Stimulated activated memory B cell treated with anti-CD40 and anti-IgM and Interleukin-4, amounts not matched to agents 10 μg/mL and 1 μg/mL and 100 μg/mL, for 72 hours (primary cell): ENCODE results near the gene STAC2.
A peak's percentile ranks its signal among the peaks of the same experiment; 100 is the strongest.

Experiments
- ATAC-seq: fragments of 150-1000 bp; cut with Tn5 transposase; 2 replicates; pipeline ENCODE4 v1.10.0; 2021
- H3K27ac Mint-ChIP-seq: one replicate; pipeline ENCODE4 v1.8.0; 2022; ENCODE audit warnings: mild to moderate bottlenecking, mixed read lengths
- H3K27me3 Mint-ChIP-seq: one replicate; pipeline ENCODE4 v1.8.0; 2022; ENCODE audit warnings: mixed read lengths
- H3K36me3 Mint-ChIP-seq: one replicate; pipeline ENCODE4 v1.8.0; 2022; ENCODE audit warnings: mixed read lengths
- H3K4me1 Mint-ChIP-seq: one replicate; pipeline ENCODE4 v1.8.0; 2022; ENCODE audit warnings: mixed read lengths
- H3K4me3 Mint-ChIP-seq: one replicate; pipeline ENCODE4 v1.8.0; 2022; ENCODE audit warnings: mild to moderate bottlenecking, moderate library complexity, mixed read lengths
- H3K9me3 Mint-ChIP-seq: one replicate; pipeline ENCODE4 v1.8.0; 2022; ENCODE audit warnings: mixed read lengths

The STAC2 gene

DNA sequence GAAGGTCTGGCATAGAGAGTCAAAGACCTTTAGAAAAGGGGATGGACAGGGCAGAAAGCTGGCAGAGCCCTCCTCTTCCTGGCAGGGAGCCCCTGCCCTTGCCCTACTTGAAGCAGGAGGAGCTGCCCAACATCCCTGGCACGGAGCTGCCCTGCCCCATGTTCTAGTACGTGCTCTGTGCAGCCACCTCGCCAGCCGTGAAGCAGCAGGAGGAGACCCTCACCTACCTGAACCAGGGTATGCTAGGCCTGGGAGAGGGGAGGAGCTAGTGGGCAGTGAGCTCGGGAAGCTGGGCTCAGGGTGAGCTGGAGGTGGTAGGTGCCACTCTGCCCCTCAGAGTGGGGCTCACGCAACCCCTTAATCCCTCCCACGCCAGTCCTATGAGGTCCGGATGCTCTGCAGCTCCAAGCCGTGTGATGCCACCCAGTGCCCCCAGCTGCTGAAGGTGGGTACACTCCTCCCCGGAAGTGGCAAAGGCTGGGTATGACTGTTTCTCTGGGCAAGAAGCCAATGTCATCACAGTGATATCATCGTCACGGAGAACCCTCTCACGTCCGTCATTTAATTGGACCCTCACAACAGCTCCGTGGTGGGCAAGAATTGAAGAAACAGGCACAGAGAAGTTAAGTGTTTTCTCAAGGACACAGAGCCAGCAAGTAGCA, 12.7 kb upstream of the STAC2 start:
- Mint-ChIP-seq H3K4me3 (peak overlapping the region; percentile 44), H3K4me1 (peaks cover 25% of the 10 kb centered on the region), H3K36me3 (no peaks in the 10 kb centered on the region), H3K27me3 (peaks cover 10% of the 10 kb centered on the region), H3K27ac (peak overlapping the region; percentile 73), H3K9me3 (no peaks in the 10 kb centered on the region)
- ATAC-seq: peak; percentile 84

DNA sequence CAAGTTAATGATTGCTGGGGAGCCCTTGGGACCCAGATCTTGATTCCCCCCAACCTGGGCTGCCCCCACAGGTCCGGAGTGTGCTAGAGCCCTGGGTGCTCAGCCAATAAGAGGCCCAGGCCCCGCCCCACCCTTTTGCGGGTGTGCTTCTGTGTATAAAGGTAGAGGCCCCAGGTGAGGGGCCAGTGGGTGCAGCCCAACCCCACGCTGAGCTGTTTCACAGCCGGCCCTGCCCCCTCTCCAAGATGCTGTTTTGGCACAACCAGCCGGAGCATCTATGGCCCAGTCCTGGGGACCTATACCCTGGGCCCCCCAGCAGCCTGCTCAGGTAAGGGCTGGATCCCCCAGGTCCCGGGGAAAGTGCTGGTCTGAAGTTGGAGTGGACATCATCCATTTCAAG, 11.8 kb upstream of the STAC2 start:
- H3K36me3 Mint-ChIP-seq: no peaks in the 10 kb centered on the region
- H3K4me1 Mint-ChIP-seq: peaks cover 22% of the 10 kb centered on the region
- ATAC-seq: no peak
- H3K9me3 Mint-ChIP-seq: no peaks in the 10 kb centered on the region
- H3K27ac Mint-ChIP-seq: peak overlapping the region; percentile 73
- H3K4me3 Mint-ChIP-seq: no peak overlapping the region
- peaks cover 6% of the 10 kb centered on the region for H3K27me3 Mint-ChIP-seq

DNA sequence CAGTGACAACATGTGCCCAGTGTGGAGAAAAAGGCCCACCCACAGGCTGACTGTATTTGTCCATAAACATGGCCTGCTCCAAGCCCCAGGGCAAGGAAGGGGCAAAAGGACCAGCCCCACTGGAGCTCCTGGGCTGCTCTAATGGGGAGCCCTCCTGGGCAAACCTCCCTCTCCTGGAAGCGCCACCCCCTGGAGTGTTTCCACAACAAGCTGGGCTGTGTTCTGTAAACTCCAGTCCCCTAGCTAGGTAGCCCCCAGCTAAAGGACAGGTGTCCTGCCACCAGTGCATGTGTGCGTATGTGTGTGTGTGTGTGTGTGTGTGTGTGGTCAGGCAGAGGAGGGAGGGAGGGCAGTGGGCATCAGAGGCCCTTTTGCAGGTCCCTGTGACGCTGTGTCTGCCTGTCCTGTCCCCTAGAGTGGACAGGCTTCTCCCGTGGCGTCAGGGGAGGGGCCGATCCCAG, 11.3 kb upstream of the STAC2 start:
- H3K4me1 Mint-ChIP-seq: peaks cover 27% of the 10 kb centered on the region
- H3K27me3 Mint-ChIP-seq: peaks cover 11% of the 10 kb centered on the region
- H3K9me3 Mint-ChIP-seq: no peaks in the 10 kb centered on the region
- H3K27ac Mint-ChIP-seq: no peak overlapping the region
- ATAC-seq: no peak
- no peak overlapping the region for H3K4me3 Mint-ChIP-seq
- no peaks in the 10 kb centered on the region for H3K36me3 Mint-ChIP-seq

DNA sequence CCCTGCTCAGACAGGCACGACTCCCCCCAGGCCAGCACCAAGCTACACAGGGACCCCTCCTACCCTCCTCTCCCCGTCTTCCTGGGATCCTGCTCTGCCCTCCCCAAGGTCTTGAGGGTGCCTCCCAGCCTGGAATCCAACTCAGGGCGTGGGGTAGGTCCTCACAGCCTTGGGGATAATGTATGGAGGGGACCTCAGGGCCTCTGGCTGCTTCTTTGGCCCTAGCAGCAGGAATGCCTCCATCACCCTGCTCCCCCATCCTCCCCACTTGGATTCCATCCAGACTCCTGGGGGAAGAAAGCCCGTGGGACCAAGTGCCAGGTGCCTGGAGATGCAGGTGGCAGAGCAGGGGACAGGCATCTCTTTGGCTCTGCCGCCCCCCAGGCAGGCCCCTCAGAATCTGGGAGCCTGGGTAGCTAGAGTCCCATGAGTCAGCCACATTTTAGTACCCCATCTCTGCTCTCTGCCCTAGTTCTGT, 10.7 kb upstream of the STAC2 start:
- H3K4me3 Mint-ChIP-seq: no peak overlapping the region
- no peak for ATAC-seq
- H3K9me3 Mint-ChIP-seq: no peaks in the 10 kb centered on the region
- H3K36me3 Mint-ChIP-seq: no peaks in the 10 kb centered on the region
- H3K27me3 Mint-ChIP-seq: peaks cover 16% of the 10 kb centered on the region
- H3K27ac Mint-ChIP-seq: no peak overlapping the region
- H3K4me1 Mint-ChIP-seq: peaks cover 32% of the 10 kb centered on the region

DNA sequence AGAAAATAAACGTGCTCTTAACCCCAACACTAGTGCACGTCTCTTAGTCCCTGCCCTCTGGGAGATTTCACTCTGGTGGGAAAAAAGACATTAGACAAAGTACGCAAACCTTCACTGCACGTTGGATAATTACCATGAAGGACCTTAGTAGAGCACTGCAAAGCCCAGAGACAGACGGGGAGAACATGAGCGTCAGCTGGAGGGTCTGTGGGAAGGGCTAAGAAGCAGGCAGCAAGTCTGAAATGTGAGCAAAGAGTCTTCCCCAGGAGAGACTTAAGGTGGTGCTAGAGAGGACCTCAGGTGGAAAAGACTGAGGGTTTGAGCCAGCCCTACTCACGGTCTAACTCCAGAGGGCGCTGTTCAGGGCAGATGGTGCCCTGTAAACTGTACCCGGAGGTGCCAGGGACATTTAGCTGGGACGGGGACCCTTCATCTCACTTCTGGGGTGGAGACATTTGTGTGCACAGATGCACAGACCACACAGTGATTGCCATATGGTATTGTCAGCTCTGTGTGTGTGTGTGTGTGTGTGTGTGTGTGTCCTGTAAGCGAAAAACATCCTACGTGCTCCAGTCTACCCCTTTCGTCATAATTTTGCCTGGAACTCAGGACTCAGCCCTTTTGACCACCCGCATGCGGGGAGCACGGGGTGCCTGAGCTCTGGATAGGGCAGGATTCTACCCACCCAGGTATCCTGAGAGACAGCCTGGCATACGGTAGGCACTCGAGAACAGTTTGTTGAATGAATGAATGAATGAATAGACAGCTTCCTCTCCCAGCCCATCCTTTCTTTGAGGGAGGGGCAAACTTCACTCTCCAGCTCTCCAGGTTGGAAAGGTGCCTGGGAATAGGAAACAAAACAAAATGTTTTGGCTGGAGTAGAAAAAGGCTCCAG, 10.1 kb upstream of the STAC2 start:
- Mint-ChIP-seq H3K27ac (no peak overlapping the region), H3K9me3 (no peaks in the 10 kb centered on the region), H3K4me3 (no peak overlapping the region), H3K36me3 (no peaks in the 10 kb centered on the region), H3K4me1 (peaks cover 34% of the 10 kb centered on the region), H3K27me3 (peaks cover 23% of the 10 kb centered on the region)
- ATAC-seq: peak; percentile 54

DNA sequence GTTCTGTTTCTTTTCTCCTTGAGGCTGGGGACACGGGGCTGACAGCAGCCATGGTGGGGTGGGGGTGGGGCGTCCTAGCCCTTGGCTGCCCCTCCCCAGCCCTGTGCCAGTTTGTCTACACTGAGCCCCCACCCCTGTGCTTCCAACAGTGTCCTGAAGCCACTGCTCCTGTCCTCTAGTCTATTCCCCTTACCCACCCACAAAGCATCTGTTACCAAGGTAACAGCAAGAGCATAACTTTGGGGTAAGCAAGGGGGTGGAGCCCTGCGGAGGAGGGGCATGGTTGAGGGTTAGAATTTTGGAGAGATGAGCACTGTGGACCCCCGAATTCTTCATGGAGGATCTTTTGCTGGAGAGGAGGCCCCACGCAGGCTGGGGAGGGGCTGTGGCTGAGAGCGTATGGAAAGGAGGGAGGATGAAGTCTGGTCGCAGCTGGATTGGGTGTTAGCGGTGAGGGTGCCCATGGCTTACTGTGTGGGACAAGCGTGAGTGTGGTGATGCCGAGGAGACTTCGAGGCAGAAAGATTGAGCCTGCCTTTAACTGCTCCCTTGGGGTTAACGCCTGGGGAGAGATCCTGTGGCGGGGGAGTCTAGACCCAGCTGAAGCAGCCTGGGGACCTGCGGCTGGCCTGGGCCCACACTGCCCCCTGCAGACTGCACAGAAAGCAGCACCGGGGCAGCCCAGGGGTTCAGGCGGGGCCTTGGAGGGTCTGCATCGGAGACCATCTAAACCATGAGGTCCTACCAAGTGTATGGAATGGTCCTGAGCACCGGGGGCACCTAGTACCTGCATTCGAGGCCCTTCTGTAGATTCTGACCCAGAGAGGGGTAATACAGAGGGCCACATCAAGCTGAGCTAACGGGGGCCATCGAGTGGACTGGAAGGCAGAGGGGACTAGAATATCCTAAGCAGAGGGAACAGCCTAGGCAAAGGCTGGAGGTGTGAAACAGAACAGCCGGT, 6.1 kb upstream of the STAC2 start:
- H3K27ac Mint-ChIP-seq: no peak overlapping the region
- no peak overlapping the region for H3K4me3 Mint-ChIP-seq
- no peaks in the 10 kb centered on the region for H3K9me3 Mint-ChIP-seq
- H3K4me1 Mint-ChIP-seq: peaks cover 16% of the 10 kb centered on the region
- ATAC-seq: peak; percentile 78
- peaks cover 59% of the 10 kb centered on the region for H3K27me3 Mint-ChIP-seq
- H3K36me3 Mint-ChIP-seq: no peaks in the 10 kb centered on the region

DNA sequence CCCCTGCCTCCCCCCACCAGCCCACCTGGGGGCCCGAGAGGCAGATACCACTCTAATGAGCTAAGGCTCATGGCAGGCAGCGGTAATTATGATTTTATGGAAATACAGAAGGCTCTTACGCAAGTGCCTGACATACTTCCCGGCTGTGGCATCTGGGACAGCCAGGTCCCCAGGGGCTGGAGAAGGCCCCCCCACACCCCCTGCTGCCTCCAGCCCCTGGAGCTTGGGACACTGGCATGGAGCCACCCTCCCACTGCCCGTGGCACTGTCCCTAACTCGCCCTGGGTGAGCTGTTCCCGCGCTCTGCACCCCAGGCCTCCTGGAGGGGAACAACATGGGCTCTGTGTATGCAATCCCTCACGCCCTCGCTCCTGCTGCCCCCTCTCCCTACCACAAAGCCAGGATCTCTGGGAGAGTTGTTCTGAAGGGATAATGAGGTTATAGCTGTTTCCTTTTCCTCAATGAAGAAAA, 5.4 kb upstream of the STAC2 start:
- no peak overlapping the region for H3K27ac Mint-ChIP-seq
- no peak overlapping the region for H3K4me3 Mint-ChIP-seq

DNA sequence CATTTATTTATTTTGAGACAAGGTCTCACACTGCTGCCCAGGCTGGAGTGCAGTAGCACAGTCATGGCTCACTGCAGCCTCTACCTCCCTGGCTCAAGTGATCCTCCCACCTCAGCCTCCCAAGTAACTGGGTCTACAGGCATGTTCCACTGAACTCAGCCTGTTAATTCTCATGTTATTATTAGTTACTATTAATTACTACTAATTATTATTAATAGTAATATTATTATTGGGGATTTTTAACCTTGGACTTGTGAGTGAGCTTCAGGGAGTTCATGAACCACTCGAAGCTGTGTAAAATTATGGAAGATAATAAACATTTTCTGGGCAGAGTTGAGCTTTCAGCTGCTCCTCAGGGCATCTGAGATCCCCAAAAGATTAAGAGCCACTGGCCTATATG, 4.6 kb upstream of the STAC2 start:
- H3K4me1 Mint-ChIP-seq: peaks cover 24% of the 10 kb centered on the region
- no peak overlapping the region for H3K27ac Mint-ChIP-seq
- H3K27me3 Mint-ChIP-seq: peaks cover 71% of the 10 kb centered on the region
- no peaks in the 10 kb centered on the region for H3K9me3 Mint-ChIP-seq
- no peak overlapping the region for H3K4me3 Mint-ChIP-seq
- H3K36me3 Mint-ChIP-seq: no peaks in the 10 kb centered on the region
- ATAC-seq: no peak

More for the DNA sequence above, 5.4 kb upstream of the STAC2 start:
- H3K4me1 Mint-ChIP-seq: peaks cover 19% of the 10 kb centered on the region
- H3K27me3 Mint-ChIP-seq: peaks cover 64% of the 10 kb centered on the region
- no peak for ATAC-seq
- no peaks in the 10 kb centered on the region for H3K36me3 Mint-ChIP-seq
- no peaks in the 10 kb centered on the region for H3K9me3 Mint-ChIP-seq

DNA sequence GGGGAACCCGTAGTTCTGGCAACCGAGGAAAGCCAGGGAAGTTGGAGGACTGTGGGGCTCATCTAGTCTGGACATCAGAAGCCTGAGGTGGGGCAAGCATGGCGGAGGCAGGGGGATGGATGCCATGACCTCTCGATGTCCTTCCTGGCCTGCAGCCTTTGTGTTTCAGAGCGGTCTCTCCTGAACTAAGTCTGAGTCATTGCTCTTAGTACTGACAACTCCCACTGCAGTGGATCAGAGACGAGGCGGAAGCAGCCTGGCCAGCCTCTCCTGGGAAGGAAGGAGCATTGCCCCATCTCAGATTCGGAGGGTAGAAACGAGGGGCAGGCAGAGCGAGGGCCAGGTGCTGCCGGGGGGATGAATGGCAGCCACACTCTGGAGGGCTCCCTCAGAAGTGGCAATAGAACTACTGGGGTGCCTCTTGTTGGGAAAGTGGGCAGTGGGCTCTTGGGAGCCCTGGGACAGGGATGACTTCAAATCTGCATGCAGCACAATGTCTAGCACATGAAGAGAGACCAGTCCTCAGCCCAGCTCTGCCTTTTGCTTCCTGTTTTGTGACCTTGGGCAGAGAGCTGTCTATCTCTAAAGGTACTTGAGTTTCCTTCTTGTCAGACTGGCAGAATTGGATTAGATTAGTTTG, 3.6 kb upstream of the STAC2 start:
- H3K4me3 Mint-ChIP-seq: no peak overlapping the region
- H3K36me3 Mint-ChIP-seq: no peaks in the 10 kb centered on the region
- no peaks in the 10 kb centered on the region for H3K9me3 Mint-ChIP-seq
- no peak overlapping the region for H3K27ac Mint-ChIP-seq
- ATAC-seq: no peak
- peaks cover 79% of the 10 kb centered on the region for H3K27me3 Mint-ChIP-seq
- H3K4me1 Mint-ChIP-seq: peaks cover 31% of the 10 kb centered on the region

DNA sequence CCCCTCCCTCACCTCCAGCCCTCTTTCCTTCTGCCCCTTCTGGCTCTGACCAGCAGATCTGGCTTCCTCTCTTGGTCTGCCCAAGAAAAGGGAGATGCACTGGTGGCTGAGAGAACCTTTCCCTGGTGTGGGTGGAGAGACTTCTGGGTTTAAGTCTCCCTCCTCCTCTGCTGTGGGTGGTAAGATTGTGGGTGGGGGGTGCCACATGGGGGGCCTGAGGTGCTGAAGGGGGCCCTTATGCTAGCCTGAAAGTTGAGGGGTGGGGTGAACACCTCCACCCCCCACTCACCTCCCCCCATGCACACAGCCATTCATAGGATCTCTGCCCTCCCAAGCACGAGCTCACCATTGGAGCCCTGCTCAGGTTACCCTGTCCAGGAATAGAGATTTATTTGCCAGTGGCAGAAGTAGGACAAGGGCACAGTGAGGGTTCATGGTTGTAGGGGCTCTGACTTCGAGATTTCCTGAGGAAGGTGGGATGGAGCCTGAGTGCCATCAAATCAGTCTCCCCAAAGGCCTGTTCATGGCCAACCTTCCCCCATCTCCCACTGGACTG, 1.7 kb upstream of the STAC2 start:
- no peak overlapping the region for H3K4me3 Mint-ChIP-seq
- H3K27me3 Mint-ChIP-seq: peaks cover 91% of the 10 kb centered on the region
- no peaks in the 10 kb centered on the region for H3K9me3 Mint-ChIP-seq
- H3K36me3 Mint-ChIP-seq: no peaks in the 10 kb centered on the region
- ATAC-seq: no peak
- H3K27ac Mint-ChIP-seq: no peak overlapping the region
- H3K4me1 Mint-ChIP-seq: peaks cover 29% of the 10 kb centered on the region

DNA sequence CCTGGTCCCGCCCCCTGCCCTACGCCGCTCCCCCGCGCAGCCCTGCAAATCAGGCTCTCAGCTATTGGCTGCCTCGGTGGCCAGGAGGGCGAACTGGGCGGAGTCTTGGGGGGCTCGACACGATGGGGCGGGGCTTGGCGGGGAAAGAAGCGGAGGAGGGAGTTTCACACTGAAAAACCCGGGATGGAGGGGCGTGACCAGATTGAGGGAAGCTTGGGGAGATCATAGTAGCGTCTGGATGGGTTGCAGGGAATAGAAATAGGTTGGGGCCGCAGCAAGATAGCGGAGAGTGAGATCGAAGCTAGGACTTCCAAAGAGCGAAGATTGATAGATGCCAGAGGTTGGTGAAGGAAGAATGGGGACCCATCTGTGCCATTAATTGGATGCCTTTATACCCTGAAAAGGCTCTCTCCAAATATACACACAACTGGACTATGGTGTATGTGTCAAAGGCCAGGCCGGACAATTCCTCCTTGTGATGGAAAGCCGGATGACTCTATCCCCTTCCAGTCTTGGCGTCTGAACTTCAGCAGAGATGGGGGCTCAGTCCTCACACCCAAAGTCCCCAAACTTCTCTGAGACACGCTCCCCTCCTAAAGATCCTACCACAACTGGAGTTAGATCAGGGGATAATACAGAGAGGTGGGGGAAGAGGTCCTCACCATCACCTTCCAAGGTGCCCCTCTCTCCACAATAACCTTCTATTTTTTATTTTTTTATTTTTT, 376 bp upstream of the STAC2 start:
- ATAC-seq: no peak
- H3K4me1 Mint-ChIP-seq: peaks cover 19% of the 10 kb centered on the region
- H3K4me3 Mint-ChIP-seq: peak overlapping the region; percentile 68
- H3K36me3 Mint-ChIP-seq: no peaks in the 10 kb centered on the region
- H3K27me3 Mint-ChIP-seq: peaks cover 88% of the 10 kb centered on the region
- no peak overlapping the region for H3K27ac Mint-ChIP-seq
- no peaks in the 10 kb centered on the region for H3K9me3 Mint-ChIP-seq

DNA sequence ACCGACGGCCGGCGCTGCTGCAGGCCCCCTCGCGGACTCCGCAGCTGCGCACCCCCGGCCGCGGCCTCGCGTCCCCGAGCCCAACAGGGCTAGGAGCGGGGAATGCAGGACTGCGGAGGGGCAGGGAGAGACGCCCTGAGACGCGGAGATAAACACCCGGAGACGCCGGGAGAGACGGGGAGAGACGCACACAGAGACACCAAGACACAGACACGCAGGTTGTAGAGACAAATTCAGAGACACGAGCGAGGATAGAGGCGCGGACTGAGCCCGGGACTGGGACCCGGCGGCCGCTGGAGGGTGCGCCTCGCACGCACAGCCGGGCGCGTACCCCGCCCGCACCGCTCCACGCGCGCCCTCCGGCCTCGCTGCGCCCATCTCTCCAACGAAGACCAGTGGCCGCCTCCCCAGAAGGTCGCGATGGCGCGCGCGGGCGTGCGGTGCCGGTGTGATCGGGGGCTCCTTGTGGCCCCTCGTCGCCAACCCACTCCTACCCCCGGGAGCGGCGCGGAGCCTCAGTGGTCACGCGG, 902 bp downstream of the STAC2 start:
- ATAC-seq: peak; percentile 44
- H3K27me3 Mint-ChIP-seq: peaks cover 82% of the 10 kb centered on the region
- peak overlapping the region; percentile 78 for H3K4me3 Mint-ChIP-seq
- no peaks in the 10 kb centered on the region for H3K9me3 Mint-ChIP-seq
- H3K27ac Mint-ChIP-seq: no peak overlapping the region
- peaks cover 19% of the 10 kb centered on the region for H3K4me1 Mint-ChIP-seq
- H3K36me3 Mint-ChIP-seq: no peaks in the 10 kb centered on the region

DNA sequence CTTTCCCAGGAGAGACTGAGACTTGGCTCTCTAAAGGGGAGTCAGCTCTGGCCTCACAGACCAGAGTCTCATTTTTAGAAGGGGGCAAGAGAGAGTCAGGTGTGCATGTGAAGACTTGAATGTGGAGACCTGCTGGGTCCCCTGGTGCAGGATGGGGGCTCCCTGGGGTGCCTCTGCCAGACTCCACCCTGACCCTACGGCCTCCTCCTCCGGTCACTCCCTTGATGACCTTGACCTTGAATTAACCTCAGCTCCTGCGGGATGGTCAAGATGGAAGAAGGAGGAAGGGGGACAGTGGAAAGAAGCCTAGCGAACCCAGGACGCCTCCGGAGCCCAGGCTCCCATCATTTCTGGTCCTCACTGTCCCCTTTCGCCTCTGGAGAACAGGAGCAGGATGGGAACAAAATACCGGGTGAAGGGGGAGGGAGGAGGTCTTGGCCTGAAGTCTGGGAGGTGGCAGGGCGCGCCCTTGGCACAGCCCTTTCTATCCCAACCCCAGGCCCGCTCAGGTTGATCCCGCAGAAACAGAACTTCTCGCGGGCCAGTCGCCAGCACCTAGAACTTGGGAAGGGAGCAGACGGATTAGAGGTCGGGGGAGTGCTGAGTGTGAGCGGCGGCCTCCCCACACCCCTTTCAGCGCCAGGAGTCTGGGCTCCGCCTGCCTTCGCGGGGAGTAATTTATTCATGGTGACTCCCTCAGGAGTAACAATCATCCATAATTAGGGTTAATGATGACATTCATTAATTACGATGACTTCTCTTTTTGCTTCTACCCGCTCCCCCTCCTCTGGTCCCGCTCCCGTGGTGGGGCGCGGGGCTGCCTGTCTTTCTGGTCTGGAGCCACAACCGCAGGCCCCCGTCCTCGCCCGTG, 1.6 kb downstream of the STAC2 start:
- Mint-ChIP-seq H3K27me3 (peaks cover 82% of the 10 kb centered on the region), H3K27ac (no peak overlapping the region), H3K36me3 (no peaks in the 10 kb centered on the region), H3K4me3 (peak overlapping the region; percentile 78), H3K4me1 (peaks cover 19% of the 10 kb centered on the region), H3K9me3 (no peaks in the 10 kb centered on the region)
- ATAC-seq: no peak
